HepG2 (cell line): ENCODE measurements around the gene EFCAB13. TPM values are rescaled to one million over a fixed set of nuclear protein-coding genes. Genes with fewer than 3 reads are reported as not detected.

Experiments
- ARNT ChIP-seq: fragments of 450-650 bp; IDR thresholded peaks from 2 replicates; pipeline ENCODE4 v1.6.1; 2017
- ATF4 ChIP-seq, 2 experiments: fragments of 450-650 bp in 1 of 2; sonication (generic) in 1 of 2; formaldehyde crosslinking; IDR thresholded peaks; 2 replicates each; pipeline versions ENCODE4 v1.5.0 to v1.8.0; 2020 to 2022; ENCODE audit warnings: mild to moderate bottlenecking in 1 of 2, missing genetic modification reagents in 1 of 2
- KAT7 ChIP-seq: IDR thresholded peaks from 2 replicates; pipeline ENCODE4 v1.6.1; 2018; ENCODE audit warnings: borderline replicate concordance, missing compliant biosample characterization
- PAWR ChIP-seq: sonication (generic); formaldehyde crosslinking; IDR thresholded peaks from 2 replicates; pipeline ENCODE4 v1.4.0; 2020; ENCODE audit warnings: missing genetic modification reagents, mild to moderate bottlenecking, borderline replicate concordance
- RCOR2 ChIP-seq: IDR thresholded peaks from 2 replicates; pipeline ENCODE4 v1.6.1; 2016; ENCODE audit warnings: missing biosample characterization, missing genetic modification reagents
- SIX1 ChIP-seq: sonication (generic); formaldehyde crosslinking; IDR thresholded peaks from 2 replicates; pipeline ENCODE4 v1.4.0; 2020; ENCODE audit warnings: missing genetic modification reagents, borderline replicate concordance
- ZBTB14 ChIP-seq: sonication (generic); formaldehyde crosslinking; IDR thresholded peaks from 2 replicates; pipeline ENCODE4 v1.4.0; 2020; ENCODE audit warnings: missing genetic modification reagents
- ZNF510 ChIP-seq: sonication (generic); formaldehyde crosslinking; IDR thresholded peaks from 2 replicates; pipeline ENCODE4 v1.4.0; 2020; ENCODE audit warnings: low read depth, mild to moderate bottlenecking, missing genetic modification reagents
- ZNF567 ChIP-seq: sonication (generic); formaldehyde crosslinking; IDR thresholded peaks from 2 replicates; pipeline ENCODE4 v1.8.1; 2023; ENCODE audit warnings: mild to moderate bottlenecking, missing genetic modification reagents, borderline replicate concordance
- ZNF713 ChIP-seq: sonication (generic); formaldehyde crosslinking; IDR thresholded peaks from 2 replicates; pipeline ENCODE4 v1.4.0; 2020; ENCODE audit warnings: mild to moderate bottlenecking, missing genetic modification reagents
- ZNF724P ChIP-seq: sonication (generic); formaldehyde crosslinking; IDR thresholded peaks from 2 replicates; pipeline ENCODE4 v1.8.0; 2022; ENCODE audit warnings: missing genetic modification reagents, borderline replicate concordance
- polyA plus RNA-seq, 8 experiments: library from polyadenylated mRNA; depleted of rRNA in 3 of 8; stranded (reverse) in 7 of 8; unstranded in 1 of 8; fragments of >200 nt; fragmentation: Illumina TruSeq in 4 of 8; extraction: Trizol in 4 of 8; gene quantifications; 2 replicates each; pipeline versions ENCODE4 v1.2.1 to v1.2.3, GENCODE V29; 2011 to 2016; ENCODE audit warnings: low read depth in 4 of 8, missing spikeins in 1 of 8, mixed read lengths in 1 of 8; ENCODE audit not compliant: insufficient read depth in 1 of 8
- total RNA-seq, 5 experiments: library from RNA; depleted of rRNA; stranded (reverse); fragments of >200 nt; fragmentation: Illumina TruSeq; extraction: Trizol; gene quantifications; 2 replicates each; pipeline ENCODE4 v1.2.3, GENCODE V29; 2016; ENCODE audit warnings: low read depth in 1 of 5
- TF ChIP-seq, protein P1 (sequence below): sonication (generic); formaldehyde crosslinking; IDR thresholded peaks from 2 replicates; pipeline ENCODE4 v1.4.0; 2020; ENCODE audit warnings: missing genetic modification reagents
- TF ChIP-seq, protein P2 (sequence below): sonication (generic); formaldehyde crosslinking; IDR thresholded peaks from 2 replicates; pipeline ENCODE4 v1.4.0; 2020; ENCODE audit warnings: missing genetic modification reagents, borderline replicate concordance
- TF ChIP-seq, protein P3 (sequence below): IDR thresholded peaks from 2 replicates; pipeline ENCODE4 v1.6.1; 2012; ENCODE audit warnings: low read depth, low read length, improper control_type of control experiment

The EFCAB13 gene
- total and polyA plus RNA-seq, 2 of the 13 experiments (the other 11 are each of a cell fraction or from before 2014, with no cell fraction given): 0.22 to 0.71 TPM

- TF ChIP-seq, protein P1, sequence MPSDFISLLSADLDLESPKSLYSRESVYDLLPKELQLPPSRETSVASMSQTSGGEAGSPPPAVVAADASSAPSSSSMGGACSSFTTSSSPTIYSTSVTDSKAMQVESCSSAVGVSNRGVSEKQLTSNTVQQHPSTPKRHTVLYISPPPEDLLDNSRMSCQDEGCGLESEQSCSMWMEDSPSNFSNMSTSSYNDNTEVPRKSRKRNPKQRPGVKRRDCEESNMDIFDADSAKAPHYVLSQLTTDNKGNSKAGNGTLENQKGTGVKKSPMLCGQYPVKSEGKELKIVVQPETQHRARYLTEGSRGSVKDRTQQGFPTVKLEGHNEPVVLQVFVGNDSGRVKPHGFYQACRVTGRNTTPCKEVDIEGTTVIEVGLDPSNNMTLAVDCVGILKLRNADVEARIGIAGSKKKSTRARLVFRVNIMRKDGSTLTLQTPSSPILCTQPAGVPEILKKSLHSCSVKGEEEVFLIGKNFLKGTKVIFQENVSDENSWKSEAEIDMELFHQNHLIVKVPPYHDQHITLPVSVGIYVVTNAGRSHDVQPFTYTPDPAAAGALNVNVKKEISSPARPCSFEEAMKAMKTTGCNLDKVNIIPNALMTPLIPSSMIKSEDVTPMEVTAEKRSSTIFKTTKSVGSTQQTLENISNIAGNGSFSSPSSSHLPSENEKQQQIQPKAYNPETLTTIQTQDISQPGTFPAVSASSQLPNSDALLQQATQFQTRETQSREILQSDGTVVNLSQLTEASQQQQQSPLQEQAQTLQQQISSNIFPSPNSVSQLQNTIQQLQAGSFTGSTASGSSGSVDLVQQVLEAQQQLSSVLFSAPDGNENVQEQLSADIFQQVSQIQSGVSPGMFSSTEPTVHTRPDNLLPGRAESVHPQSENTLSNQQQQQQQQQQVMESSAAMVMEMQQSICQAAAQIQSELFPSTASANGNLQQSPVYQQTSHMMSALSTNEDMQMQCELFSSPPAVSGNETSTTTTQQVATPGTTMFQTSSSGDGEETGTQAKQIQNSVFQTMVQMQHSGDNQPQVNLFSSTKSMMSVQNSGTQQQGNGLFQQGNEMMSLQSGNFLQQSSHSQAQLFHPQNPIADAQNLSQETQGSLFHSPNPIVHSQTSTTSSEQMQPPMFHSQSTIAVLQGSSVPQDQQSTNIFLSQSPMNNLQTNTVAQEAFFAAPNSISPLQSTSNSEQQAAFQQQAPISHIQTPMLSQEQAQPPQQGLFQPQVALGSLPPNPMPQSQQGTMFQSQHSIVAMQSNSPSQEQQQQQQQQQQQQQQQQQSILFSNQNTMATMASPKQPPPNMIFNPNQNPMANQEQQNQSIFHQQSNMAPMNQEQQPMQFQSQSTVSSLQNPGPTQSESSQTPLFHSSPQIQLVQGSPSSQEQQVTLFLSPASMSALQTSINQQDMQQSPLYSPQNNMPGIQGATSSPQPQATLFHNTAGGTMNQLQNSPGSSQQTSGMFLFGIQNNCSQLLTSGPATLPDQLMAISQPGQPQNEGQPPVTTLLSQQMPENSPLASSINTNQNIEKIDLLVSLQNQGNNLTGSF (CRISPR knock-in tag): peak; percentile 87; the same call in 1 of the 2 replicates
- peak in 1 of 2 experiments; percentile 77; a peak in 1 of 4 replicates for TF ChIP-seq ATF4 (CRISPR knock-in tag; IDR thresholded peaks at IDR 0.05)
- no peak for TF ChIP-seq RCOR2 (CRISPR knock-in tag)
- TF ChIP-seq, protein P2, sequence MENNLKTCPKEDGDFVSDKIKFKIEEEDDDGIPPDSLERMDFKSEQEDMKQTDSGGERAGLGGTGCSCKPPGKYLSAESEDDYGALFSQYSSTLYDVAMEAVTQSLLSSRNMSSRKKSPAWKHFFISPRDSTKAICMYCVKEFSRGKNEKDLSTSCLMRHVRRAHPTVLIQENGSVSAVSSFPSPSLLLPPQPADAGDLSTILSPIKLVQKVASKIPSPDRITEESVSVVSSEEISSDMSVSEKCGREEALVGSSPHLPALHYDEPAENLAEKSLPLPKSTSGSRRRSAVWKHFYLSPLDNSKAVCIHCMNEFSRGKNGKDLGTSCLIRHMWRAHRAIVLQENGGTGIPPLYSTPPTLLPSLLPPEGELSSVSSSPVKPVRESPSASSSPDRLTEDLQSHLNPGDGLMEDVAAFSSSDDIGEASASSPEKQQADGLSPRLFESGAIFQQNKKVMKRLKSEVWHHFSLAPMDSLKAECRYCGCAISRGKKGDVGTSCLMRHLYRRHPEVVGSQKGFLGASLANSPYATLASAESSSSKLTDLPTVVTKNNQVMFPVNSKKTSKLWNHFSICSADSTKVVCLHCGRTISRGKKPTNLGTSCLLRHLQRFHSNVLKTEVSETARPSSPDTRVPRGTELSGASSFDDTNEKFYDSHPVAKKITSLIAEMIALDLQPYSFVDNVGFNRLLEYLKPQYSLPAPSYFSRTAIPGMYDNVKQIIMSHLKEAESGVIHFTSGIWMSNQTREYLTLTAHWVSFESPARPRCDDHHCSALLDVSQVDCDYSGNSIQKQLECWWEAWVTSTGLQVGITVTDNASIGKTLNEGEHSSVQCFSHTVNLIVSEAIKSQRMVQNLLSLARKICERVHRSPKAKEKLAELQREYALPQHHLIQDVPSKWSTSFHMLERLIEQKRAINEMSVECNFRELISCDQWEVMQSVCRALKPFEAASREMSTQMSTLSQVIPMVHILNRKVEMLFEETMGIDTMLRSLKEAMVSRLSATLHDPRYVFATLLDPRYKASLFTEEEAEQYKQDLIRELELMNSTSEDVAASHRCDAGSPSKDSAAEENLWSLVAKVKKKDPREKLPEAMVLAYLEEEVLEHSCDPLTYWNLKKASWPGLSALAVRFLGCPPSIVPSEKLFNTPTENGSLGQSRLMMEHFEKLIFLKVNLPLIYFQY (CRISPR knock-in tag): peak; percentile 88
- TF ChIP-seq ZNF567 (CRISPR knock-in tag): peak; percentile 88
- TF ChIP-seq PAWR: peak; percentile 37; the same call in 1 of the 2 replicates
- TF ChIP-seq KAT7 (CRISPR knock-in tag): peak; percentile 77; the same call in 1 of the 2 replicates
- TF ChIP-seq ZNF713 (CRISPR knock-in tag): 0 out of 2 replicates have a peak, but pooled peaks have one; percentile 66
- TF ChIP-seq ARNT: no peak
- TF ChIP-seq, protein P3, sequence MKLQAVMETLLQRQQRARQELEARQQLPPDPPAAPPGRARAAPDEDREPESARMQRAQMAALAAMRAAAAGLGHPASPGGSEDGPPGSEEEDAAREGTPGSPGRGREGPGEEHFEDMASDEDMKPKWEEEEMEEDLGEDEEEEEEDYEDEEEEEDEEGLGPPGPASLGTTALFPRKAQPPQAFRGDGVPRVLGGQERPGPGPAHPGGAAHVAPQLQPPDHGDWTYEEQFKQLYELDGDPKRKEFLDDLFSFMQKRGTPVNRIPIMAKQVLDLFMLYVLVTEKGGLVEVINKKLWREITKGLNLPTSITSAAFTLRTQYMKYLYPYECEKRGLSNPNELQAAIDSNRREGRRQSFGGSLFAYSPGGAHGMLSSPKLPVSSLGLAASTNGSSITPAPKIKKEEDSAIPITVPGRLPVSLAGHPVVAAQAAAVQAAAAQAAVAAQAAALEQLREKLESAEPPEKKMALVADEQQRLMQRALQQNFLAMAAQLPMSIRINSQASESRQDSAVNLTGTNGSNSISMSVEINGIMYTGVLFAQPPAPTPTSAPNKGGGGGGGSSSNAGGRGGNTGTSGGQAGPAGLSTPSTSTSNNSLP: 0 out of 2 replicates have a peak, but pooled peaks have one; percentile 4
- peak; percentile 61 for TF ChIP-seq ZBTB14
- peak; percentile 98 for TF ChIP-seq ZNF724P (CRISPR knock-in tag)
- TF ChIP-seq SIX1 (CRISPR knock-in tag): no peak
- TF ChIP-seq ZNF510 (CRISPR knock-in tag): peak; percentile 98
Measured at GRCh38 chr17:47323382-47324223, at the start of gene EFCAB13 (continued).
